Germinal center (tissue), 1 donor: ENCODE measurements around the gene CUTA.

ENCODE experiments used
- DNase-seq: peaks from one replicate; pipeline ENCODE4 v3.0.0; 2012; ENCODE audit warnings: mixed read lengths, low spot score

Gene CUTA

GRCh38 chr6:33417903-33418689 lies at the start of gene CUTA:
CUTA (minus strand) TSS chr6:33418107; CDS start chr6:33418000, 107 bp downstream.
- DNase-seq = peak; percentile 96

DNA sequence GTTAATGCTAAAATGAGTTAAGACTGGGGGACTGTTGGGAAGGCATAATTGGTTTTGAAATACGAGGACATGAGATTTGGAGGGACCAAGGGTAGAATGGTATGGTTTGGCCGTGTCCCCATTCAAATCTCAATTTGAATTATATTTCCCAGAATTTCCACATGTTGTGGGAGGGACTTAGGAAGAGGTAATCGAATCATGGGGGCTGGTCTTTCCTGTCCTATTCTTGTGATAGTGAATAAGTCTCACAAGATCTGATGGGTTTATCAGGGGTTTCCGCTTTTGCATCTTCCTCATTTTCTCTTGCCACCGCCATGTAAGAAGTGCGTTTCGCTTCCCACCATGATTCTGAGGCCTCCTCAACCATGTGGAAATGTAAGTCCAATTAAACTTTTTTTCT lies 49.2 kb upstream of the CUTA start:
- DNase-seq = no peak

- DNase-seq = no peak
Measured at GRCh38 chr6:33466075-33466735, 48.3 kb upstream of the CUTA start.

- no peak for DNase-seq
Measured at GRCh38 chr6:33459226-33459625, 41.3 kb upstream of the CUTA start.

DNA sequence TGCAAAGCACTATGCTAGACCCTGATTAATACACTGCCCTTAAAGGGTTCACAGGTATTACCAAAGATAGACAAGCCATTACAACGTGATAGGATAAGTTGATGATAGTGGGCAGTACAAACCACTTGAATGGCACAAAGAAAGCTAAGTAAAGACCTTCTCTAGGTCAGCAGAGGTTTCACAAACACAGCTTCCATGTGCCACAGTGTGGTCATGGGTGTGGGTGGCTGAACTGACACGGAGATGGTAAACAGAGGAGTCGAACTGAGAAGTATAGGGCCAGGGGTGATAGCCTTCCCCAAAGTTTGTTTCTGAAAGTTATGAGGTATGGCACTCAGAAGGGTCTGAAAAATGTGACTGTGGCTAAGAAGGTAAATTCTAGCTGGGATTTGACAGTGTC lies 40.8 kb upstream of the CUTA start:
- no peak for DNase-seq

DNA sequence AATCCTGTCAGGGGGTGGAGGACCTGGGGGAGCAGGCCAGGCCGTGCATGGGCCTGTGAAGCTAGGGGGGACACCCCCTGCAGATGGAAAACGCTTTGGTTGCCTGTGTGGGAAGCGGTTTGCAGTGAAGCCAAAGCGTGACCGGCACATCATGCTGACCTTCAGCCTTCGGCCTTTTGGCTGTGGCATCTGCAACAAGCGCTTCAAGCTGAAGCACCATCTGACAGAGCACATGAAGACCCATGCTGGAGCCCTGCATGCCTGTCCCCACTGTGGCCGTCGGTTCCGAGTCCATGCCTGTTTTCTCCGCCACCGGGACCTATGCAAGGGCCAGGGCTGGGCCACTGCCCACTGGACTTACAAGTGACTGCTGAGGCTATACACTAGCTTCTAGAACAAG lies 38.2 kb upstream of the CUTA start:
- DNase-seq = no peak

- DNase-seq = no peak
Measured at GRCh38 chr6:33455051-33455450, 37.1 kb upstream of the CUTA start.

GRCh38 chr6:33454009-33454946 lies 36.4 kb upstream of the CUTA start, which contains the start of gene ZBTB9:
ZBTB9 (plus strand) TSS chr6:33454576; CDS start chr6:33455101, 525 bp downstream.
- peak; percentile 99 for DNase-seq

DNA sequence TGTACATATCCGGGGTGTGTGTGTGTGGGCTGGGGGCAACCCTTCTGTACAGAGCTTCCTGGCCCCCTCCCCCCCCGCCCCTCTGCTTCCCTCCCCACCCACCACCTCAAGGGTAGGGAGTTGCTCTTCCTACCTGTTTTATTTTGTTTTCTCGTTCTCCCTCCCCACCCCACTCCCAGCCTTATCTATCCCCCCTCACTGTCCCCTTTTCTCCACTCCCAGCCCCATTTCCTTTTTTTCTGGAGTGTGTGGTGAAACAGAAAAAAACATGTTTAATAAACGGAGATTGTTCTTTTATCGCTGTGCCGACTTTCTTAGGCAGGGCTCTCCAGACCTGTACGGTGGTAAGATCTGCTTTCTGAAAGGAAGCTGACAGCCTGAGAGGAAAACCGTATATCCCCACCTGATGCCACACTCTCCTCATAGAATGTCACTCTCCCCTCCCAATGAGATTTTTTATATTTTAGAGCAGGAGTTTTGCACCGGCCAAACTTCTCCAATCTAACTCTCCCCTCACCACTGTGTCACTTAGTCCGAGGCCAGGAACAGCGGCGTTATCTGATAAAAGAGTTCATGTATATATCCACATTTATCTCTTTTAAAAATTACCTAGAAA lies 35.6 kb upstream of the CUTA start:
- DNase-seq = no peak

GRCh38 chr6:33452496-33452895 lies 34.6 kb upstream of the CUTA start:
- DNase-seq = no peak

DNA sequence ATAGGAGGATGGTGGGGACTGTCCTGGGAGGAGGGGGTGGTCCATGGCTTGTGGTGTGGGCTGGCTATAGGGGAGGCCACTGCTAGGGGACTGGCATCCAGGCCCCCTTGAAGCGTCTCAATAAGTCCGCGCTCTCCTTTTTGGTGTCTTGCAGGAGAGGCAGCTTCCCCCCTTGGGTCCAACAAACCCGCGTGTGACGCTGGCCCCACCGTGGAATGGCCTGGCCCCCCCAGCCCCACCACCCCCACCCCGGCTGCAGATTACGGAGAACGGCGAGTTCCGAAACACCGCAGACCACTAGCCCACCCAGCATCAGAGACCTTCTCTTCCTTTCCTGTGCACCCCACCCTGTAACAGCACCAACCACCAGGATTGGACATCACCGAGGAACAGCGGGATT lies 33.7 kb upstream of the CUTA start:
- no peak for DNase-seq

- no peak for DNase-seq
Measured at GRCh38 chr6:33450434-33450833, 32.5 kb upstream of the CUTA start.

DNA sequence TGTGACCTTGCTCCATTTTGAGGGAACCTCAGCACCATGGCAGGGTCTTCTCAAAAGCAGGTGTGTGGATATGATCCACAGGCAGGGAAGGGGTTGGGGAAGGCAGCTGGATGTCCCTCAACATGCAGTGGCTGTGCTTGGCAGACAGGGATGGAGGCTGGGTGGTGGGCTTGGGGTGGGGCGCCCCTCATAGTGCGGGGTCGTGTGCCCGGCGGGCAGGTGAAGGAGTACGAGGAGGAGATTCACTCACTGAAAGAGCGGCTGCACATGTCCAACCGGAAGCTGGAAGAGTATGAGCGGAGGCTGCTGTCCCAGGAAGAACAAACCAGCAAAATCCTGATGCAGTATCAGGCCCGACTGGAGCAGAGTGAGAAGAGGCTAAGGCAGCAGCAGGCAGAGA lies 28.4 kb upstream of the CUTA start:
- no peak for DNase-seq

DNA sequence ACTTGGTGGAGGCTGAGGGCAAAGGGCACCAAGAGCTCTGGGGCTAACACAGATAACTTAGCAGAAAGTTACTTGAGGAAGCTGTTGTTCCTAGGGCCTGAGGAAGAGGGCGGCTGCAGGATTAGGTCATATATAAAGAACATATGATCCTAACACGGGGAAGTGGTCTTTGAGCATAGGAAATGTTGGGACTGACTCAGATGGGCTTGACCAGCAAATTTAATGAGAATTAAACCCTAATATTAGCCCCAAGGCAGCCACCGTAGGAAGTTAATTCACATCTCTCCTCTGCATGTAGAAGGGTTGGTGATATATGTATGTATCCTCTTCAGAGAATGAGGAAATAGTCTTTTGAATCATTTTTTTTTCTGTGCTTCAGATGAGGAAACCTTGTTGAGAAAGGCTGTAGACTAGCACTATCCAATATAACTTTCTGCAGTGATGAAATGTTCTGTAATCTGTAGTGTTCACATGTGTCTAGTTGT lies 27.3 kb upstream of the CUTA start:
- DNase-seq = no peak

DNA sequence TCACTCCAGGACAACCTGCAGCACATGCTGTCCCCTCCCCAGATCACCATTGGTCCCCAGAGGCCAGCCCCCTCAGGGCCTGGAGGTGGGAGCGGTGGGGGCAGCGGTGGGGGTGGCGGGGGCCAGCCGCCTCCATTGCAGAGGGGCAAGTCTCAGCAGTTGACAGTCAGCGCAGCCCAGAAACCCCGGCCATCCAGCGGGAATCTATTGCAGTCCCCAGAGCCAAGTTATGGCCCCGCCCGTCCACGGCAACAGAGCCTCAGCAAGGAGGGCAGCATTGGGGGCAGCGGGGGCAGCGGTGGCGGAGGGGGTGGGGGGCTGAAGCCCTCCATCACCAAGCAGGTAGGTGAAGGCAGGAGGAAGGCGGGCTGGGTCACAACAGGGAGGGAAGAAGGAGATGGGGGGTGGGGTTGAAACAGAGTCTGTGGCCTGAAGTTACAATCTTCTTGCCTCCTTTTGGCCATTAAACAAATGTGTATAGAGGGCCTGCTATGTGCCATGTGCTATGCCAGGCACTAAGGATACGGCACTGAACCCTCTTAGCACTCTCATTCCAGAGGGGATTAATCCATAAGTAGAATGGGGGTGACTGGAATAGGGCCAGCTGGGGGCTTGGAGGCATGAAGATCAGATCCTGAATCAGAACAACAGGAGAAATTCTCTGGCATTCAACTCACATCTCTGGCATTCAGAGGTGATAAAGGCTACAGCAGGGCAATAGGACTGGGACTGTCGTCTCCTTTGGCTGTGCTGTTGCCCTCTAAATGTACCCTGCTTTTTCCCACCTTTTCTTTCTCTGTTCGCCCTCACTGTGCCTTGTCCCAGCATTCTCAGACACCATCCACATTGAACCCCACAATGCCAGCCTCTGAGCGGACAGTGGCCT lies 26.0 kb upstream of the CUTA start:
- DNase-seq = no peak

- no peak for DNase-seq
Measured at GRCh38 chr6:33443025-33443424, 25.1 kb upstream of the CUTA start.

DNA sequence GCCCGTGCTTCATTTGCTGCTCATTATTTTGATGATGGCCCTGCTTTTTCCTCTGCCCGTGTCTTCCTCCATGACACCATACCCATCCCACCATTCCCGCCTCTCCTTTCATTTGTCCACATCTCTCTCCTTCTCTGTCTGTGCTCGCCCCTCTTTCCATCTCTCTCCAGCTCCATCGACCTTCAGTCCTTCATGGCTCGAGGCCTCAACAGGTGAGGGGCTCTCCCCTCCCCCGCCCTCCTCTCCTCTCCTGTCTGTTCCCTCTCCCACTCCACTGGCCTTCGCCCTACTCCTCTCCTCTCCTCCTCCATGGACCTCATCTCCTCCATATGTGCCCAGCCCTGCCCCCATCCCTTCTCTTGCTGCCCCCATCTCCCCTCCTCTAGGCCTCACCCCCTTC lies 24.4 kb upstream of the CUTA start:
- no peak for DNase-seq

GRCh38 chr6:33441457-33441856 lies 23.6 kb upstream of the CUTA start:
- no peak for DNase-seq

DNA sequence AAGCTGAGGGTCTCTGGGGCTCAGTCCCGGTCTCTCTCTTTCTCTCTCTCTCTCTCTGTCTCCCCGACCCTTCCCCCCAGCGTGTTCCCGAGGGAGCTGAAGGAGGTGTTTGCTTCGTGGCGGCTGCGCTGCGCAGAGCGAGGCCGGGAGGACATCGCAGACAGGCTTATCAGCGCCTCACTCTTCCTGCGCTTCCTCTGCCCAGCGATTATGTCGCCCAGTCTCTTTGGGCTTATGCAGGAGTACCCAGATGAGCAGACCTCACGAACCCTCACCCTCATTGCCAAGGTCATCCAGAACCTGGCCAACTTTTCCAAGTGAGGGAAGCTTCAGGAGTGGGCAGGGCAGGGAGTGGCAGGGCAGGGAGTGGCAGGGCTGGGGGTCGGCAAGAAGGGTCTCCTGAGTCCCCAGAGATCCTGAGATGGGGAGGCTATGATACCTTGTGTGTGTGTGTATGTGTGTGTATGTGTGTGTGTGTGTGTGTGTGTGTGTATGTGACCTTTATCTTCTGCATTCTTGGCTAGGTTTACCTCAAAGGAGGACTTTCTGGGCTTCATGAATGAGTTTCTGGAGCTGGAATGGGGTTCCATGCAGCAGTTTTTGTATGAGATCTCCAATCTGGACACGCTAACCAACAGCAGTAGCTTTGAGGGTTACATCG lies 22.9 kb upstream of the CUTA start:
- DNase-seq = no peak

- DNase-seq = no peak
Measured at GRCh38 chr6:33439956-33440648, 22.2 kb upstream of the CUTA start.
